Measurements from ENCODE around the gene FLAD1. TPM values are rescaled to one million over a fixed set of nuclear protein-coding genes. Genes with fewer than 3 reads are reported as not detected.

The FLAD1 gene
- total and polyA plus RNA-seq, 2 of the 8 experiments (the other 6 are each of a cell fraction or from before 2014, with no cell fraction given), result 104 to 143 TPM

DNA sequence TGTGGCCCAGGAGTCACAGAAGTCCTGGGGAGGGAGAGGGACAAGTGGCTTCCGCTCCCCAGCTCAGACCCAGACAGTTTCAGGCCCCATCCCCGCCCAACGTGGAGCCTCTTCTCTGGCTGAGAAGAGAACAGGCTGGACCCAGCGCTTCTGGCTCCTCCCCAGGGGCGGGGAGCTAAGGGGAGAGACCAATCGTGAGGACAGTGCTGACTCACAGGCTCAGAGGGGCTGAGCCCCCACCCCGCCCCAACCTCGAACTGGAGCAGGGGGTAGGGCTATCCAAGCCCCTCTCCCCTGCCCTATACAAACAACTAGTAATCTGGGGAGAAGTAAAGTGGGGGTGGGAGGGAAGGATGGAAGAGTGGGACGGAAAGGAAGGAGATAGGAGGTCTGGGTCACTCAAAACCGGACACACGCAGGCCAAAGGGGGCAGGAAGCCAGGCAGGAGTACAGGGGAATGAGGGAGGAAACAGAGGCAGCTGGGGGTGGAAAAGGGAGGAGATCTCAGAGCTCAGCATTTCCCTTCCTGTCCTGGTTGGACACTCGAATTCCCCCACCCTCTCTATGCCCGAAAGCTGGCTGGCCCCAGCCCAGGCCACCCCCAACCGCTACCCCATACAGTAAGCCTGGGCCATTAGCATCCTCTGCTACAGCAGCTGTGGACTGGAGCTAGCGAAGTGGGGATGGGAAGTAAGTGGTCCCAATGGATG lies 12.4 kb upstream of the FLAD1 start, which contains the start of gene SHC1 (continued):
- TF ChIP-seq CHD7 (IDR thresholded peaks at IDR 0.05; ENCODE audit: insufficient replicate concordance, low read length) (no peak), BRCA1 (IDR thresholded peaks at IDR 0.05; ENCODE audit: low read depth, low read length) (no peak), SIN3A (conservative IDR thresholded peaks at IDR 0.05 in 1 of 2, IDR thresholded peaks at IDR 0.05 in 1 of 2; ENCODE audit: low read depth in 1 of 2, low read length in 2 of 2) (peak in 1 of 2 experiments; percentile 39; a peak in 1 of 4 replicates), BCL11A (IDR thresholded peaks at IDR 0.05; ENCODE audit: low read depth in 2 of 2, low read length in 2 of 2) (no peak), SAP30 (IDR thresholded peaks at IDR 0.05; ENCODE audit: insufficient read depth, insufficient replicate concordance, low read length) (no peak), SP4 (IDR thresholded peaks at IDR 0.05; ENCODE audit: low read length) (peak; percentile 71; the same call in 1 of the 2 replicates), SRF (IDR thresholded peaks at IDR 0.05; ENCODE audit: low read depth, low read length) (no peak), GTF2F1 (IDR thresholded peaks at IDR 0.05; ENCODE audit: borderline replicate concordance, low read depth, low read length) (0 out of 2 replicates have a peak, but pooled peaks have one; percentile 21)
- TF ChIP-seq, protein P1, sequence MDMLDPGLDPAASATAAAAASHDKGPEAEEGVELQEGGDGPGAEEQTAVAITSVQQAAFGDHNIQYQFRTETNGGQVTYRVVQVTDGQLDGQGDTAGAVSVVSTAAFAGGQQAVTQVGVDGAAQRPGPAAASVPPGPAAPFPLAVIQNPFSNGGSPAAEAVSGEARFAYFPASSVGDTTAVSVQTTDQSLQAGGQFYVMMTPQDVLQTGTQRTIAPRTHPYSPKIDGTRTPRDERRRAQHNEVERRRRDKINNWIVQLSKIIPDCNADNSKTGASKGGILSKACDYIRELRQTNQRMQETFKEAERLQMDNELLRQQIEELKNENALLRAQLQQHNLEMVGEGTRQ (IDR thresholded peaks at IDR 0.05; ENCODE audit: low read length), result no peak

Data from H1 (cell line).